GM12872 (cell line): ENCODE measurements around the gene PRPSAP2.

Experiments used
- CTCF ChIP-seq: IDR thresholded peaks from 3 replicates; pipeline ENCODE4 v1.5.1; 2011; ENCODE audit warnings: low read depth, mild to moderate bottlenecking, low read length, moderate library complexity; ENCODE audit not compliant: insufficient read depth

PRPSAP2 gene

GRCh38 chr17:18921912-18922451 is 64.1 kb downstream of the PRPSAP2 start:
- TF ChIP-seq CTCF, result no peak

- no peak for TF ChIP-seq CTCF
Observed at GRCh38 chr17:18925187-18925586, 67.3 kb downstream of the PRPSAP2 start.

DNA sequence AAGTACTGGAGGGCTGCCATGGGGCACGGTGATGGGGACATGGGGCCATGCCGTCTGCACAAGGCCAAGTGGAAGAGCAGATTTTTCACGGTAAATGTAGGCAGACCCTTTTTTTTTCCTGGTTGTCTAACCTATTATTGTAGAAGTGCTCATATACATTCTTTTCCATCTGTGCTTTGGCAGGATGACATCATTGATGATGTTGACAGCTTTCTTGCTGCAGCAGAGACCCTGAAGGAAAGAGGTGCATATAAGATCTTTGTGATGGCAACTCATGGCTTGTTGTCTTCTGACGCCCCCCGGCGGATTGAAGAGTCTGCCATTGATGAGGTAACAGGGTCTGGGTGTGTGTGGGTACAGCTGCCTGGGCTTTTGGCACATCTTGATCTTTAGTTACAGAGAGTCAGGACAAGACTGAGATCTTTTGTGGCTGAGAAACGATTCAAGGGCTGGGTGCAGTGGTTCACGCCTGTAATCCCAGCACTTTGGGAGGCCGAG is 70.7 kb downstream of the PRPSAP2 start:
- peak; percentile 29; the same call in 1 of the 3 replicates for TF ChIP-seq CTCF

GRCh38 chr17:18932360-18933055 is 74.6 kb downstream of the PRPSAP2 start:
- TF ChIP-seq CTCF, result no peak

DNA sequence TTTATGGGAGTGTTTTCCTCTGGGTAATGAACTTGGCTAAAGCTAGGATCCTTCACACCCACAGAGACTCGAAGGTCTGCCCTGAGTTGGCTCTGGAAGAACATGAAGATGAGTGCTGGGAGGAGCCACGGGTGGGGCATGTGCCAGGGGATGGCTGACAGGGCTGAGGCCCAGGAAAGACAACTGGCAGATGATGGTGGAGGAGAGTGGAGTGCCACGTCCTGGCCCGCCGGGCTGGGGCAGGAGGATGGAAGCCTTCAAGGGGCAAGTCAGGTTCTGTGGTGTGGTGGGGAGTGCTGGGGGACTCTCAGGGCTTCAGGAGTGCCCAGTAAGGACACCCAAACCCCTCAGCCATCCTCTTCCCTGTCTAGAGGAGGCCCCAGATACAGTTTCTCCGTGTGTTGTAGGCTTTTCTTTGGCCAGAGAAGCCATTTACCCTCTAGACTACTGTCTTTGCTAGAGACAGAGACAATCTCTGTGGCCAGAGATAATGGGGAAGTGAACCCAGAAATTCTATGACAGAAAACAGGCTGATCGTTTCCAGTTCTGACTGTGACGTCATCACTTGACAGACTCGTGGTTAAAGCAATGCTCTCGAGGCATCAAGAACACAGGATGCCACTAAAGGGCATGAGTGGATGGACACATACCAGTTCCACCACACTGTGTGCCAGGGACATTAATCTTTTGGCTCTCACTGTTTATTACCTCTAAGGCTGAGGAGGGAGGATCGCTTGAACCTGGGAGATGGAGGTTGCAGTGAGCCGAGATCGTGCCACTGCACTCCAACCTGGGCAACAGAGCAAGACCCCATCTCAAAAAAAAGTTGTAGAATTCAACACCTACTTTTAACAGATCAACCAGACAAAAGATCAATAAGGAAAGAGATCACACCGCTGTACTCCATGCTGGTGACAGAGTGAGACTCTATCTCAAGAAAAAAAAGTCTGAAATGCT is 75.4 kb downstream of the PRPSAP2 start:
- TF ChIP-seq CTCF, result no peak

DNA sequence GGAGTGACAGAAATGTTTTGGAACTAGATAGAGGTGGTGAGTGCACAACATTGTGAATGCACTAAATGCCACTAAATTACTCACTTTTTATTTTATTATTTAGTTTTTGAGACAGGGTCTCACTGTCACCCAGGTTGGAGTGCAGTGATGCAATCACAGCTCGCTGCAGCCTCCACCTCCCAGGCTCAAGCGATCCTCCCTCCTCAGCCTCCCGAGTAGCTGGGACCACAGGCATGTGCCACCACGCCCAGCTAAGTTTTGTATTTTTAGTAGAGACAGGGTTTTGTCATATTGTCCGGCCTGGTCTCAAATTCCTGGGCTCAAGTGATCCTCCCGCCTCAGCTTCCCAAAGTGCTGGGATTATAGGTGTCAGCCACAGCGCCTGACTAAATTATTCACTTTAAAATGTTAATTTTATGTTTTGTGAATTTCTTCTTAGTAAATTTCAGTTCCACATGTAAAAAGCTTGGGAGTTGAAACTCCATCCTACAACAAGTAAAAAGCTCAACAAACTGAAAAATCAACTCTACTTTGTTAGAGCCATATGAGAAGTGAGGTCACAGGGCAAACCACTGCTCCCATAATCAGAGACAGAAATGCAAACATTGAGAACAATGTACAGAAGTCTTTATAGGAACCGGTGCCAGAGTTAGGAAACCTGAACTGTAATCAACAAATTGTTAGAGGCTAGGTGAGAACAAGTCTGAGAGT is 80.2 kb downstream of the PRPSAP2 start:
- no peak for TF ChIP-seq CTCF

DNA sequence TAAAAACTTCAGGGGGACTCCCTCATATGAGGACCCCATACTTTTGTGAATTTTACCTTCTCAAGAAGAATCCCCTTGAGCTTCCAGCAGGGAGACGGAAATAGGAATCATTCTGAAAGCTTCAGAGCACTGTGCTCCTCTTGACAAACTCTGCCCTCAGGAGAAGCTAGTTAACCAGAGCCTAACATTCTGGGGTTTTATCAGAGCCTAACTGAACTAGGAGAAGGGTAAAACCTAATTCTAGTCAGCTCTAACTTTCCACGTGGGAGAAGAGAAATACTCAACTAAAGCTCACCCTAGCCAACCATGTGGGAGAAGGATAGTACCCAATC is 80.7 kb downstream of the PRPSAP2 start:
- no peak for TF ChIP-seq CTCF
